GM21515 (cell line): Measurements from ENCODE around the gene DOCK9.

Source experiments
- ATAC-seq: cut with Tn5 transposase; IDR thresholded peaks from one replicate; pipeline ENCODE4 v1.9.1; 2021; ENCODE audit not compliant: unreplicated experiment

Gene DOCK9

DNA sequence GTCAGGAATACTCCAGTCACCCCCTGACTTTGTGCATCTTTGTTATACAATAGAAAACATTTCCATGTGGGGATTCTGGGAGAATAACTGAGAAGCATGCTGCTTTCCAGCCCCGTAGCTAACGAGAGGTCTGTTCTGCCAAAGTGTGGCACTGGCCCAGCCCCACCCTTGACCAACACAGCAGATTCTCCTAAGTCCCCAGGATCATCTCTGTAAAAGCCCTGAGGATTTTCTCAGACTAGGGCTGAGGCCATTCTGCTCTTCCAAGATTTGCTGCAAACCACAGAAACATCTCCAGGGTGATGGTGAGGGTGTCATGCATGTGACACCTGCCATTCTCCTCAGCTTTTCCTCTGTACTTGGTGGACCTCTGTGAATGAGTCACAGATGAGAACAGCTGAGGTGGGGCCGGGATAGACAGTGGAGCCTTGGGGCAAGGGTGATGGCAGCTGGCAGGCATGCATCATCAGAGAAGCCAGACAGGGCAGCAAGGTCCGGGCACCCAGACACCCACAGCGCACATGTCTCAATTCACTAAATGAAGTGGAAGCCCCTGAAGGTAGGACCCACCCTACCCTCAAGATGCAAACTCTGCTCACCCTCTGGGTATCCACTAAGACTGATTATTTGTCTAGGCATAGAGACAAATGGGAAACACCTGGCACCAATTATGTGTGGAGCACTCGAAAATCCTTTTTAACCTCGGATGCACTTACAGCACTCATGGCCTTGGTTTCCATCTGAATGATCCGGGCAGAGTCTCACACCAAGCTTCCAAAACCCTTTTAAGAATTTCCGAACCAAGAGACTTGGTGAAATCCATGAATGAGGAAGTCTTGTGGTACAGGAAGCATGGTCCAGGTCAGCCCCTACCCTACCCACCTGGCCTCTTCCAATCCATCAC lies 20.1 kb upstream of the DOCK9 start:
- no peak for ATAC-seq

- no peak for ATAC-seq
These were observed 19.3 kb upstream of the DOCK9 start for GRCh38 chr13:98997011-98997730.

DNA sequence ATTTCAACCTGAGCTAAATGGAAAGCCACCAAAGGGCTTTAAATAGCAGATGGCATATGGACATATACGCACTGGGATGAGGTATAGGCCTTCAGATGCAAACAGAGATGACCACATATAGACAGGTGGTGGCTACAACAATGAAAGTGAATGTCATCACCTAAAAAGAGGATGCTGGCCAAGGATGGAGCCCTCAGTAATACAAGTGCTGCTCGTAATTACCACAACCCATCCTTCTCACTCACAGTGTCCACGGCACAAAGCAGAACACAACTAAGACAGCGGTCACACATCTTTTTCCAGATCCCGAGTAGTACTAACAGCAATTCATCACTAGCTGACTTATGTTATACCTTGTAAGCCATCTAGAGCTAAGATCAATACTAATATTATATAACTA lies 18.2 kb upstream of the DOCK9 start:
- no peak for ATAC-seq

- no peak for ATAC-seq
These were observed 17.0 kb upstream of the DOCK9 start for GRCh38 chr13:98994896-98995295.

DNA sequence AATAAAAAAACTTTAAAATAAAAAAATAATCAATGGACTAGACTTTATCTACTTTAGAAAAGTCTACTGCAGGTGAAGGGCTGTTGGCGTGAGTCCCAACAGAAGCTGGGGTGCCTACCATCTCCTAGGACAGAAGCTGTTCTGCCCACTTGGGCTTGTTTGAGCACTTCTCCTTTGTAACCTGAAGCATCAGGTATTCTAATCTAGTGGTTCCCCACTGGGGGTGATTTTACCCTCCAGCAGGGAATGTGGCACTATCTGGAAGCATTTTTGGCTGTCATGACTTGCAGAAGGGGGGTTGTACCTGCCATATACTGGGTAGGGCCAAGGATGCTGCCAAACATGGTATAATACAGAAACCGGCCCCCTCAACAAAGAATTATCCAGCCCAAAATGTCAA lies 16.2 kb upstream of the DOCK9 start:
- no peak for ATAC-seq

GRCh38 chr13:98992355-98992754 lies 14.5 kb upstream of the DOCK9 start:
- ATAC-seq = no peak

DNA sequence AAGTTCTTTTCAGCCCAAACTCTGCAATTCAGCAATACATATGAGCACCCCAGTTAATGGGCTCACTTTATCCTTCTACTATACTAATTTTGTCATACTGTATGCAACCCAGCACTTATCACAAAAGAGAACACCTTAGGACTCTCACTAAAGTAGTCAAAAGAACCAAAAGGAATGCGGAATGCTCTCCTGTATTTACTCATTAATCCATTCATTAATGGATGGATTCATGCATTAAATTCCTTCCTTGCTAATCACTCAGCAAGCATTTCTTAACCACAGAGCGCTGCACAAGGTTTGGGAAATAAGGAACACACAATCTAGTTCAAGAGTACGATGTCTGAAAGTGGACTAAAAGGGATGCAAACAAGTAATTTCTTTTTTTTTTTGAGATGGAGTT lies 12.8 kb upstream of the DOCK9 start:
- ATAC-seq = no peak

GRCh38 chr13:98989469-98990235 lies 11.8 kb upstream of the DOCK9 start:
- no peak for ATAC-seq

- ATAC-seq = no peak
These were observed 10.9 kb upstream of the DOCK9 start for GRCh38 chr13:98988780-98989179.

GRCh38 chr13:98988277-98988676 lies 10.4 kb upstream of the DOCK9 start:
- ATAC-seq = no peak

GRCh38 chr13:98987275-98987674 lies 9.4 kb upstream of the DOCK9 start:
- no peak for ATAC-seq

- no peak for ATAC-seq
These were observed 8.5 kb upstream of the DOCK9 start for GRCh38 chr13:98986226-98986846.

DNA sequence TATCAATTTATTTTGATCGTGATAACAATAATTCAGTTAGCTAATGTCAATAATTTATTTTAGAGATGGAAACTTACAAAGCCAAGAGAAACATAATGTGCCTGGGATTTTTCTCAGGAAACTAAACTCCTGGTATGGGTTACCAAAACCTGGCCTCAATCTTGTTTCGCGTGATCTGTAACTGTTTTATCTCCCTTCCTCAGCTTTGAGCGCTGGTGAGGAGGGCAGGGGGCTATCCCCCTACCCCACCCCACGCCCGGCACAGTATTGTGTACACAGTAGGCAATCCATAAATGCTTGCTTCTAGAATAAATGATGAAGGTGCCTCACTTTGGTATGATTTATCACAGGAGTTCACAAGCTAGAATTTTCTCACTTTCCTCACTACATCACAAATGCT lies 7.7 kb upstream of the DOCK9 start:
- ATAC-seq = no peak

GRCh38 chr13:98984983-98985382 lies 7.1 kb upstream of the DOCK9 start:
- no peak for ATAC-seq

- no peak for ATAC-seq
These were observed 6.3 kb upstream of the DOCK9 start for GRCh38 chr13:98984118-98984517.

DNA sequence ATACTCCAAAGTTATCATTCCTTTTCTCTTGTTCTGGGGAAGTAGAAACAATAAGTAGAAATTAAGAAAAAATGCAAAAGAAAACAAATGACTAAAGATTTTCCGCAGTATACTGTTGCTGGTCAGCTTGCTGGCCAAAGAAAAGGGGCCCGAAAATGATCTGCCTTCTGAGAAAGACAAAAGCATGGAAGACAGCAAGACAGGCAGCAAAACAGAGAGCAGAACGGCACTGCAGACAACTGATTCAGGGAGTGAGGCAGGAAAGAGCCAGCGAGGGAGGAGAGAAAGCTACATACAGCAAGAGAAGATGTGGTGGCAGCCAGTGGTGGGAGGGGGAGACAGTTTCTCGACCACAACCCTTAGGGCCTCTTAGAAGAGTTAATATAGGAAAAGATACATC lies 5.3 kb upstream of the DOCK9 start:
- ATAC-seq = no peak

DNA sequence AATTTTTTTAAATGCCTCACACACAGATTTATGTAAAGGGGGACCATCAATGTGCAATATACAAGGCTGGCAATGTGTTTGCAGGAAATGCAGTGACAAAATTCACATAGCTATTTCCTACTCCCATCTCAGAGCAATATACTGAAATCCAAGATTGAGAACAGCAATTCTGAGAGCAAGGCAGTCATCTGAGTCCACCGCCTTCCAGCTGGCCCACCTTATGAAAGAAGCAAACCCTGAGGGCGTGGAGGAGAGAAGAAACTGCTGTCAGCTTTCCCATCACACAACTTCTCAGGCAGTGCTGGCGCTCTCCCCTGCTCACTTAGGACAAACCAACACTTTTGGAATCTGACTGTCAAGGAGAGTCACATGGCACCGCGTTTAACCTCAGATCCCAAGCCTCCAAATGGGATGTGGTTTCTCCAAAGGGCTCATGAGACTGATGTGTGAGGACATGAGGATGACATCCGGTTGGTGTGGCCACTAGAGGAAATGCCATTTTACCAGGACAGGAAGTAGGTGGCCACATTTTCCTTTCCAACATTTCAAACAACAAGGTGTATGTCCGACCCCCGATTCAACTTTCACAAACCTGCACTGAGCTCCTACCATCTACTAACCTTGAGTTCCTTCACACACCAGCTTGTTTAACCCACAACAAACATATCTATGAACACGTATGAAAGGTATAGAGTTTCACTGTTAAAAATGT lies 3.7 kb upstream of the DOCK9 start:
- ATAC-seq = no peak

- ATAC-seq = no peak
These were observed 1.3 kb upstream of the DOCK9 start for GRCh38 chr13:98979012-98979660.

GRCh38 chr13:98978280-98978679 lies 416 bp upstream of the DOCK9 start:
- ATAC-seq = no peak

DNA sequence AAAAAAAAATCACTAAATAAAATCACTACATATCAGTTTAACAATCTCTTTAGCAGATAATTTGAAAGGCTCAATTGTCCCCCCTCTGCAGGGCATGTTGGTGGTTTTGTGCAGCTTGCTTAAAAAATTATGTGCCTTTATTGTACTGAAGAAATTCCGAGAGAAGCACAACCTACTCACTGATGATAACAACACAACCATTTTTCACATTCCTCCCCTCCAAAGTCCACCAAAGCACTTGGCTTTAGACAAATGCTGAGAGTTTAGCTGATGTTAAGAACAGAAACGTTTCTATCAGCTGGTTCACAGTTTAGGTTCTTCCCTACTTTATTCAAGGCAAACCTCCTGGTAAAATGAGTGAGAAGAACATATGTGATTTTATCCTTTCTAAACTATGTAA lies 923 bp downstream of the DOCK9 start:
- ATAC-seq = no peak
